Calu3 (cell line): ENCODE measurements around the gene RNF208. TPM values are rescaled to one million over a fixed set of nuclear protein-coding genes. Genes with fewer than 3 reads are reported as not detected.

Source experiments
- BruUV-seq: library from RNA; stranded (reverse); fragments of 400-500 nt; replicated peaks from 2 replicates; lab custom pipeline; 2021; lab: Mats Ljungman, UMichigan
- CTCF ChIA-PET: fragments of 300-600 bp; sonication (Branson Sonifier 250); formaldehyde crosslinking; loops from one replicate; lab custom pipeline; 2022; ENCODE audit warnings: antibody characterized with exemption; lab: Charles Lee
- DNase-seq: peaks from one replicate; pipeline ENCODE4 v3.0.0; 2022
- H3K27ac Mint-ChIP-seq: one replicate; pipeline ENCODE4 v1.8.0; 2022; ENCODE audit warnings: mixed read lengths; ENCODE audit not compliant: unreplicated experiment
- H3K27me3 Mint-ChIP-seq: one replicate; pipeline ENCODE4 v1.8.0; 2022; ENCODE audit warnings: mixed read lengths; ENCODE audit not compliant: unreplicated experiment
- H3K36me3 Mint-ChIP-seq: one replicate; pipeline ENCODE4 v1.8.0; 2022; ENCODE audit warnings: mild to moderate bottlenecking, moderate library complexity, mixed read lengths; ENCODE audit not compliant: insufficient read depth, unreplicated experiment
- H3K4me1 Mint-ChIP-seq: one replicate; pipeline ENCODE4 v1.8.0; 2022; ENCODE audit warnings: mild to moderate bottlenecking, low read depth, mixed read lengths; ENCODE audit not compliant: unreplicated experiment
- H3K4me3 Mint-ChIP-seq: one replicate; pipeline ENCODE4 v1.8.0; 2022; ENCODE audit warnings: mild to moderate bottlenecking, low read depth, moderate library complexity, mixed read lengths; ENCODE audit not compliant: unreplicated experiment
- H3K9me3 Mint-ChIP-seq: one replicate; pipeline ENCODE4 v1.8.0; 2022; ENCODE audit warnings: low read depth, mixed read lengths; ENCODE audit not compliant: unreplicated experiment
- intact Hi-C: fragments of 100-400 bp; cut with micrococcal nuclease; formaldehyde crosslinking; loops from one replicate; pipeline ENCODE4 v1.10.0; 2022; ENCODE audit not compliant: unreplicated experiment
- total RNA-seq: library from RNA; stranded (reverse); gene quantifications from 2 replicates; pipeline ENCODE4 v1.2.3, GENCODE V29; 2022
- TF ChIP-seq, protein P1 (sequence below): fragments of 200-600 bp; IDR thresholded peaks from one replicate; pipeline ENCODE4 v1.8.0; 2022; ENCODE audit warnings: antibody characterized with exemption; ENCODE audit not compliant: unreplicated experiment

The RNF208 gene
- total RNA-seq, 1 experiment from 2014 or later: 10.1 TPM

DNA sequence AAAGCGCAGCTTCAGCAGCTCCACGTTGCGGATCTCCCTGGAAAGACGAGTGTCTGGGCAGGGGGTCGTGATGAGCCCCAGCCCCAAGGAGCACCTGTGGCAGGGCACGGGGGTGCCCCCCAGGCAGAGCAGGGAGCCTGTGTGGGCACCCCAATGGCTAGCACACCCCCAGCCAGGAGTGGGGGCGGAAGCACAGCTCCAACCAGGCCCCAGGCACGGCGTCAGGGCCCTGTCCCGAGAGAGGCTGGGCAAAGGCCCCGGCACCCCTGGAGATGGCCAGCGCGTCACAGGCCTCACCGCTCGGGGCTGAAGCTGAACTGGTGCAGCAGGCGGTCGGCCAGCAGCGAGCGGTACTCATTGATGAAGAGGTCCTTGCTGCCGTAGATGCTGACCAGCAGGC is 41.5 kb downstream of the RNF208 start:
- peaks cover 19% of the 10 kb centered on the region for H3K36me3 Mint-ChIP-seq
- peaks cover 9% of the 10 kb centered on the region for H3K4me1 Mint-ChIP-seq
- intact Hi-C loops: no loop called here
- DNase-seq: no peak
- no TSS peak for BruUV-seq
- no peaks in the 10 kb centered on the region for H3K9me3 Mint-ChIP-seq
- no peak overlapping the region for H3K27ac Mint-ChIP-seq
- TF ChIP-seq, protein P1, sequence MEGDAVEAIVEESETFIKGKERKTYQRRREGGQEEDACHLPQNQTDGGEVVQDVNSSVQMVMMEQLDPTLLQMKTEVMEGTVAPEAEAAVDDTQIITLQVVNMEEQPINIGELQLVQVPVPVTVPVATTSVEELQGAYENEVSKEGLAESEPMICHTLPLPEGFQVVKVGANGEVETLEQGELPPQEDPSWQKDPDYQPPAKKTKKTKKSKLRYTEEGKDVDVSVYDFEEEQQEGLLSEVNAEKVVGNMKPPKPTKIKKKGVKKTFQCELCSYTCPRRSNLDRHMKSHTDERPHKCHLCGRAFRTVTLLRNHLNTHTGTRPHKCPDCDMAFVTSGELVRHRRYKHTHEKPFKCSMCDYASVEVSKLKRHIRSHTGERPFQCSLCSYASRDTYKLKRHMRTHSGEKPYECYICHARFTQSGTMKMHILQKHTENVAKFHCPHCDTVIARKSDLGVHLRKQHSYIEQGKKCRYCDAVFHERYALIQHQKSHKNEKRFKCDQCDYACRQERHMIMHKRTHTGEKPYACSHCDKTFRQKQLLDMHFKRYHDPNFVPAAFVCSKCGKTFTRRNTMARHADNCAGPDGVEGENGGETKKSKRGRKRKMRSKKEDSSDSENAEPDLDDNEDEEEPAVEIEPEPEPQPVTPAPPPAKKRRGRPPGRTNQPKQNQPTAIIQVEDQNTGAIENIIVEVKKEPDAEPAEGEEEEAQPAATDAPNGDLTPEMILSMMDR: no peak
- CTCF ChIA-PET: no interaction called here
- H3K27me3 Mint-ChIP-seq: no peaks in the 10 kb centered on the region
- no peak overlapping the region for H3K4me3 Mint-ChIP-seq

DNA sequence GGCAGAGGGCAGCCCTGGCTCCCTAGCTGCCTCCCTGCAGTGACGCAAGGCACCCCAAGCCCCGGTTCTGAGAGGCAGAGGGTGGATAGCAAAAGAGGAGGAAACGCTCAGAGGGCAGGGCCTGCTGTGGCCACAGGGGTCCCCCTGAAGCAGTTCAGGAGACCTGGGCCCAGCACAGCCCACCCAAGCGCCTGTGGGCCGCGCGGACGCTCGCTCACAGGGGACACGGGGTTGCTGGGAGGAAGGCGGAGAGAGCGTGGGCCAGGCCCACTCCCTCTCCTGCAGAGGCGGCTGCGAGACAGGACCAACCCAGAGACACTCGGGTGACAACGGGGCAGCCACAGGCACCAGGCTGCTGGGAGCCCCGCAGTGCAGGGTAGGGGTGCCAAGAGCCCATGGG is 42.3 kb downstream of the RNF208 start:
- DNase-seq: no peak
- Mint-ChIP-seq H3K36me3 (peaks cover 19% of the 10 kb centered on the region), H3K27me3 (no peaks in the 10 kb centered on the region), H3K4me3 (no peak overlapping the region), H3K4me1 (peaks cover 9% of the 10 kb centered on the region), H3K27ac (no peak overlapping the region), H3K9me3 (no peaks in the 10 kb centered on the region)
- TF ChIP-seq, protein P1: no peak
- no TSS peak for BruUV-seq
- CTCF ChIA-PET: no interaction called here
- intact Hi-C loops: loop anchor here (5.0 kb wide), 1 partner anchor 48 kb away; the partner anchor contains the start of genes CYSRT1 and RNF224

DNA sequence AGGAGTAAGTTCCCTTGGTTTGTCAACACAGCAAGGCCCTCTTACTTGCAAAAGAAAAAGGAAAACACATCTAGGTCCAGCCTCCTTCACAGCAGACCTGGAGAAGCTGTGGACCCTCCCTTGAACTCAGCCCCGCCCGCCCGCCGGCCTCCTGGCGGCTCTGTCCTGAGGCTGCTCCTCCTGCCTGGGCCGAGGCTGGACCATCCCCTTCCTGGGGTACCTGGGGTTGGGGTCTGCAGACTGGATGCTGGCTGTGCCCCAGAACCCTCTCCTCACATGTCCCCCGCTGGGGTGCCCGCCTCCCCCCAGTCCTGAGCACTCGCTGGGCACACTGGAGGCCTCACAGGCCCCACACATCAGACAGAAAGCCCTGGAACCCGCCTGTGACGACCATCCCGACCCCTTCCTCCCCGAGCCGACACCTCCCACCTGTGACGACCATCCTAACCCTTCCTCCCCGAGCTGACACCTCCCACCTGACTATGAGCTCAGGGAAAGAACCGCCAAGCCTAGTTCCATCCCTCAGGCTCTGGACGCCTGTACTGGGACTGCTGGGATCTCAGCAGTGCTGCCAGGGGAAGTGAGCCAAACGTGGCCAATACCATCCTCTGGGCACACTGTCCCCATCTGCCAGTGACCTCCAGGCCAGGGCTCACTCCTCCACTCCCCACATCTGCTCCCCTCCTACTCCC is 43.0 kb downstream of the RNF208 start:
- H3K9me3 Mint-ChIP-seq: no peaks in the 10 kb centered on the region
- CTCF ChIA-PET: no interaction called here
- BruUV-seq: no TSS peak
- no peak for DNase-seq
- no peak overlapping the region for H3K27ac Mint-ChIP-seq
- intact Hi-C loops: loop anchor here (5.0 kb wide), 1 partner anchor 48 kb away; the partner anchor contains the start of genes CYSRT1 and RNF224
- H3K4me1 Mint-ChIP-seq: peaks cover 9% of the 10 kb centered on the region
- H3K4me3 Mint-ChIP-seq: no peak overlapping the region
- peaks cover 14% of the 10 kb centered on the region for H3K36me3 Mint-ChIP-seq
- no peaks in the 10 kb centered on the region for H3K27me3 Mint-ChIP-seq
- TF ChIP-seq, protein P1: no peak

DNA sequence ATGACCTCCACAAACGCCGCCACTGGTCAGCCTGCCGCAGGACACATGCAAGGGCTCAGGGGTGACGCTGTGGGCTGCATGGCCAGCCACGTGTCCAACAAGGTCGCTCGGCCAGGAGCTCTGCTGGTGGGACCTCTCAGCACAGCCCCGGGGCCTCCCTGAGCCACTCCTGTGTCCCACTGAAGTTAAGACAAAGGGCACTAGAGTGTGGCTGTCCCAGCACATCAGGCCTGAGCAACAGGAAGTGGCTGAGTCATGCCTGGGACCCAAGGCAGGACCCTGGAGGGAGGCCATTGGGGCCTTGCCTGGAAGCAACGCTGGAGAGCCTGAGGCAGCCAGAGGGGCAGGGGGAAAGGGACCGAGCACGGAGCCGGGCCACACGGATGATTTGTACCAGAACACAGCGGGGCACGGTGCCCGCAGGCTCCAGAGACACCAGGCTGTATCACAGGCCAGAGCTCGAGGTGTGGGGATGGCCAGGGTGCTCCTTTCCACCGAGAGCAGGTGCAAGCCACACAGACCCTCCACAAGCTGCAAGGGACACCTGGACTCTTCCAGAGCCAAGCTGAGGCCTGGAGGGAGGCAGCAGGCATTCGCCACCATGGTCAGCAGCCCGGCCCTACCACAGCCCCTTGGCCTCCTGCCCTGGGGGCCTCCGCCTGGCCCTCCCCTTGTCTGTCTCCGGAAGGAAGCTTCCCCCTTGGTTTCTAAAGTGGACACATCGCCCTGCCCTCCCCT is 43.7 kb downstream of the RNF208 start:
- Mint-ChIP-seq H3K27me3 (peaks cover 4% of the 10 kb centered on the region), H3K27ac (no peak overlapping the region), H3K4me1 (peaks cover 9% of the 10 kb centered on the region), H3K36me3 (peaks cover 11% of the 10 kb centered on the region), H3K9me3 (no peaks in the 10 kb centered on the region), H3K4me3 (no peak overlapping the region)
- intact Hi-C loops: loop anchor here (5.0 kb wide), 1 partner anchor 49 kb away; the partner anchor contains the start of genes CYSRT1 and RNF224
- DNase-seq: no peak
- BruUV-seq: no TSS peak
- CTCF ChIA-PET: no interaction called here
- TF ChIP-seq, protein P1: no peak
